Measurements from ENCODE around the gene S100G. TPM values are rescaled to one million over a fixed set of nuclear protein-coding genes. Genes with fewer than 3 reads are reported as not detected.
"Not testable (repeated sequence)": the region's sequence is repeated elsewhere in the genome, so short reads cannot be mapped to it uniquely, and the experiment has no call there.

Gene S100G
- total RNA-seq (not detected), polyA plus RNA-seq (not detected)

DNA sequence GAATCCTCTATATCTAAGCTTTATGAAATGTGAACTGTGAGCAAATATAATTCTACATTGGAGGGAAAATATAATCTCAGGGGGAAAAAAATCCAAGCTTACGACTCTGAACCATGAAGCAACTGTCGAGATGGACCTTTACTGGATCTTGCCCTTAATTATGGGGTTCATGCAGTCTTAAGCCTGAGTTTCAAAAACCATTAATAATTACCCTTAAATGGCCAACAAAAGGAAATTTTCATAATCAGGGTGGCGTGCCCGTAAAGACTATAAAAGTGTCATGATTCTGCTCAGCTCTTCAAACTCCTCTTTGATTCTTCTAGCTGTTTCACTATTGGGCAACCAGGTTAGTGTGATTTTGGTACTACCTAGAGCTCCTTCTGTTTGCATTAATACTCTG lies at the start of gene S100G:
S100G (plus strand) TSS at position 301 of the 400 bp plus-strand sequence. CDS start 849 bp downstream, outside the sequence.
- Mint-ChIP-seq H3K4me1 (no peaks in the 10 kb centered on the region), H3K27me3 (peaks cover 0 to 4% of the 10 kb centered on the region in 2 donors), H3K36me3 (peaks cover 0 to 16% (median 2%) of the 10 kb centered on the region in 3 donors), H3K4me3 (no peak within 1 kb of the TSS), H3K27ac (peak within 1 kb of the TSS in 1 of 8 donors; percentile 31), H3K9me3 (peaks cover 0 to under 1% (median 0%) of the 10 kb centered on the region in 5 donors)
- no peak for DNase-seq
- Histone ChIP-seq H3K4me3 (ENCODE audit: low read length) (no peak within 1 kb of the TSS), H3K9me3 (ENCODE audit: low read length) (no peaks in the 10 kb centered on the region), H3K27ac (ENCODE audit: low read depth, low read length) (no peak within 1 kb of the TSS), H3K36me3 (ENCODE audit: insufficient read depth, low read length) (no peaks in the 10 kb centered on the region), H3K4me1 (ENCODE audit: insufficient read depth, low read length) (no peaks in the 10 kb centered on the region), H3K27me3 (ENCODE audit: insufficient read depth, low read length, poor library complexity, severe bottlenecking) (no peaks in the 10 kb centered on the region)
- ChIA-PET CTCF (no interaction called here), POLR2A (no interaction called here)

DNA sequence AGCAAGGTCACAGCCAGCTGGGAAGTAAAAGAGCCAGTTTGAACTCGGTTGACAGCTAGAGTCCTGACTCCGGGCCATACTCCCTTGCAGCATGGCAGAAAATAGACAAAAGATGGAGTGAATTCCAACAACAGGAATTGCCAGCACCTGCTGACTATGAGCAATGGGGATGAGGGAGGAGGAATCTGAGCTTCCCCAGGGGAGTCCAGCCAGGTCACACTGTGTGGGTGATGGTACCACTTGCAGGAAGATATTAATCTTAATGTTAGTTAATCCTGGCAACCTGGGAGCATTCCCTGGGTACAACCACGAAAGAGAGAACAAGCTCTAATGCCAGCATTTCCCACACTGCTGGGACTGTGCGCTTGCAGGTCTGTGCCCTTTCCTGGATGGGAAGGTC lies 48.1 kb upstream of the S100G start:
- Histone ChIP-seq H3K9me3 (ENCODE audit: low read length) (no peaks in the 10 kb centered on the region), H3K36me3 (ENCODE audit: insufficient read depth, low read length) (no peaks in the 10 kb centered on the region), H3K4me3 (ENCODE audit: low read length) (no peak overlapping the region), H3K4me1 (ENCODE audit: insufficient read depth, low read length) (peaks cover 14% of the 10 kb centered on the region), H3K27ac (ENCODE audit: low read depth, low read length) (no peak overlapping the region), H3K27me3 (ENCODE audit: insufficient read depth, low read length, poor library complexity, severe bottlenecking) (no peaks in the 10 kb centered on the region)
- ChIA-PET POLR2A (interaction anchor here (0.7 kb wide), 1 partner anchor 133 kb away, joined by 5 read pairs; no protein-coding TSS in a partner anchor), CTCF (no interaction called here)
- Mint-ChIP-seq H3K4me1 (peaks cover 7 to 16% (median 14%) of the 10 kb centered on the region in 3 donors), H3K27me3 (peaks cover 0 to 6% of the 10 kb centered on the region in 2 donors), H3K9me3 (no peaks in the 10 kb centered on the region), H3K4me3 (no peak overlapping the region), H3K27ac (no peak overlapping the region), H3K36me3 (peaks cover 0 to 3% (median 3%) of the 10 kb centered on the region in 3 donors)
- no peak for DNase-seq

- H3K9me3 Mint-ChIP-seq; H3K27me3 Mint-ChIP-seq; H3K36me3 ChIP-seq (ENCODE audit: insufficient read depth, low read length); POLR2A ChIA-PET; H3K27me3 ChIP-seq (ENCODE audit: insufficient read depth, low read length, poor library complexity, severe bottlenecking); H3K9me3 ChIP-seq (ENCODE audit: low read length); DNase-seq; CTCF ChIA-PET; H3K36me3 Mint-ChIP-seq; H3K27ac ChIP-seq (ENCODE audit: low read depth, low read length); H3K4me3 ChIP-seq (ENCODE audit: low read length): not testable (repeated sequence)
- peaks cover 21% of the 10 kb centered on the region for H3K4me1 ChIP-seq (ENCODE audit: insufficient read depth, low read length)
- Mint-ChIP-seq H3K27ac (peak overlapping the region in 2 of 8 donors; percentile 50 to 77), H3K4me3 (peak overlapping the region in 1 of 7 donors; percentile 34), H3K4me1 (peaks cover 7 to 16% (median 14%) of the 10 kb centered on the region in 3 donors)
Measured at GRCh38 chrX:16603235-16603634, 46.7 kb upstream of the S100G start.

DNA sequence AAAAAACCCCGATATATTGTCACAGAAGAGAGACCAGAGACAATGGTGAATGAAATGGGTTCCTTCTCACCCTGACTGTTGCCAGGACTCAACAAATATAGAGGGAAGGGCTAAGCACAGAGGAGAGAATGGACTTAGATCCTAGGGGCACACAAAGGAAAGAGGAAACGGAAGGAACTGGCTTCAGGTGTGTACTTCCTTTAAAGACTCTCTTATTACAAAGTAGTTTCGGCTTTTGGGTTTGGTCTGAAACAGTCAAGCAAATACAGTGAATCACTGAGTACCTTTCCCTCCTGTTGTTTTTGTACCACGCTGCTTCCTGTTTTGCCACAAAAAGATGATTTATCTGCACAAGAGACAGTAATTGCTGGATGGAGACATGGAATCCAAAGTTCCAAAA lies 46.1 kb upstream of the S100G start:
- H3K27me3 ChIP-seq (ENCODE audit: insufficient read depth, low read length, poor library complexity, severe bottlenecking), result no peaks in the 10 kb centered on the region
- H3K36me3 ChIP-seq (ENCODE audit: insufficient read depth, low read length), result no peaks in the 10 kb centered on the region
- Mint-ChIP-seq H3K4me1 (peaks cover 7 to 16% (median 14%) of the 10 kb centered on the region in 3 donors), H3K36me3 (peaks cover 0 to 8% (median 2%) of the 10 kb centered on the region in 3 donors), H3K27me3 (peaks cover 0 to 4% of the 10 kb centered on the region in 2 donors), H3K9me3 (no peaks in the 10 kb centered on the region), H3K4me3 (peak overlapping the region in 5 of 7 donors; percentile 34 to 59 (median 48)), H3K27ac (peak overlapping the region; percentile 21 to 90 (median 78))
- no peak for DNase-seq
- H3K4me1 ChIP-seq (ENCODE audit: insufficient read depth, low read length), result peaks cover 21% of the 10 kb centered on the region
- H3K27ac ChIP-seq (ENCODE audit: low read depth, low read length), result no peak overlapping the region
- ChIA-PET POLR2A (no interaction called here), CTCF (no interaction called here)
- H3K9me3 ChIP-seq (ENCODE audit: low read length), result no peaks in the 10 kb centered on the region
- H3K4me3 ChIP-seq (ENCODE audit: low read length), result no peak overlapping the region

DNA sequence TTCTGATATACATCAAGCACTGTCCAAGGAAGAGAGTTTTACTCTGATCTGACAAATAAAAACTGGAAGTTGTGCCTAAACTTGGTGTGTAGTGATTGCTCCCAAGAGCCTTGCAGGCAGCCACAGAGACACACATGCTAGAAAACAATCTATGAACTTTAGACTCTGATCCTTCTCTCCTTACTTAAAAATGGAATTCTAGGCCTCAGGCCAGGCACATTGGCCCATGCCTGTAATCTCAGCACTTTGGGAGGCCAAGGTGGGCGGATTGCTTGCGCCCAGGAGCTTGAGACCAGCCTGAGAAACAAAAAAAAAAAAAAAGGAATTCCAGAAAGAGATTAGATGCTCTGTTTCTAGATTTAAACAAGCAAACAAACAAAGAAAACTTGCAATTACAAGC lies 45.6 kb upstream of the S100G start:
- Mint-ChIP-seq H3K4me3 (peak overlapping the region in 1 of 7 donors; percentile 42), H3K9me3 (no peaks in the 10 kb centered on the region), H3K27me3 (peaks cover 0 to 4% of the 10 kb centered on the region in 2 donors), H3K27ac (peak overlapping the region in 6 of 8 donors; percentile 68 to 90 (median 79)), H3K4me1 (peaks cover 7 to 16% (median 14%) of the 10 kb centered on the region in 3 donors), H3K36me3 (peaks cover 0 to 8% (median 2%) of the 10 kb centered on the region in 3 donors)
- CTCF ChIA-PET, result no interaction called here
- POLR2A ChIA-PET, result no interaction called here
- no peak for DNase-seq
- Histone ChIP-seq H3K27ac (ENCODE audit: low read depth, low read length) (no peak overlapping the region), H3K9me3 (ENCODE audit: low read length) (no peaks in the 10 kb centered on the region), H3K36me3 (ENCODE audit: insufficient read depth, low read length) (no peaks in the 10 kb centered on the region), H3K27me3 (ENCODE audit: insufficient read depth, low read length, poor library complexity, severe bottlenecking) (no peaks in the 10 kb centered on the region), H3K4me1 (ENCODE audit: insufficient read depth, low read length) (peaks cover 21% of the 10 kb centered on the region), H3K4me3 (ENCODE audit: low read length) (no peak overlapping the region)

DNA sequence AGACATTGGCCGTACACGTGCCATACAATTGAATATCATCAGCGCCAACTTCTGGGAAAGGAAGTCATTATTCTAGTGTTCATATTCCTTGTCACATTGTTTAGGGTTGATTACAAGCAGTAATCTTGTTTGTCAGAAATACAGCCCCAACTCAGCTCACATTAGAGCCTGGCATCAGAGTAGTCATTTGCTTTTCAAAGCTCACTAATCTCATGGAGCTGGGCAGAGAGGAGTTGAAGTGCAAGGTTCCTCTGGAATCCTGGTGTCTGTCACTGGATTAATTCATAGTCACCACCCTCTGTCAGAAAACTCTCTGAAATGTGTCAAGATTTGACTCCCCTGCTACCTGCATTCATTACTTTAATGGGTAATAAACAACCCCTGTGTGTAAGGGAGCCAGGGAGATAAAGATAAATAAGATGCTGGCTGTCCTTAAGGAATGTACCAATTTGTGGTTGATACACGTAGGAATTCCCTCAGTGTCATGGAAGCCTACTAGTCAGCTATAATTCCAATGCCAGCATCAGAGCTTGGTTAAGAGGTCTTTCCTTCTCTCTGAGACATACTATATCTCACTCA lies 43.7 kb upstream of the S100G start:
- Histone ChIP-seq H3K4me3 (ENCODE audit: low read length) (no peak overlapping the region), H3K27me3 (ENCODE audit: insufficient read depth, low read length, poor library complexity, severe bottlenecking) (no peaks in the 10 kb centered on the region), H3K9me3 (ENCODE audit: low read length) (no peaks in the 10 kb centered on the region), H3K36me3 (ENCODE audit: insufficient read depth, low read length) (no peaks in the 10 kb centered on the region), H3K4me1 (ENCODE audit: insufficient read depth, low read length) (peaks cover 21% of the 10 kb centered on the region), H3K27ac (ENCODE audit: low read depth, low read length) (no peak overlapping the region)
- Mint-ChIP-seq H3K4me3 (no peak overlapping the region), H3K36me3 (peaks cover 4 to 13% (median 5%) of the 10 kb centered on the region in 3 donors), H3K9me3 (no peaks in the 10 kb centered on the region), H3K27ac (no peak overlapping the region), H3K27me3 (peaks cover 0 to 4% of the 10 kb centered on the region in 2 donors), H3K4me1 (peaks cover 7 to 16% (median 14%) of the 10 kb centered on the region in 3 donors)
- ChIA-PET POLR2A (no interaction called here), CTCF (no interaction called here)
- no peak for DNase-seq

DNA sequence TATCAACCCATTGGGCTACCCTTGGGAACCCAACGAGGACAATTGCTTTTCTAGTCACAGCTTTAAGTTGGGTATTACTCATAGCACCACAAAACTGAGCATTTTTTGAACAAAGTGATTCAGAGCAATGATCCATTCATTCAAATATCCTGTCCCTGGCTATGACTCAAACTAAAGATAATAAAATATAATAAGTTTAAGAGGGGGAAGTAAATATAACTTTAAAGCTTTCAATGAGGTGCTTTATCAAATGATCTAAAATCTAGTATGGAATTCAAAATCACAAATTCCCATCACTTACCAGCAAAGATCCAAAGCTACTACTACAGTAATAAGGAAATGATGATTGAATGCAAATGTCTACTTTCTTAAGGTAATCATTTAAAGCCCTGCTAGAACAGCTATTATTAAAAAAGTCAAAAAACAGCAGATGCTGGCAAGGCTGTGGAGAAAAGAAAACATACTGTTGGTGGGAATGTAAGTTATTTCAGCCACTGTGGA lies 39.8 kb upstream of the S100G start:
- Histone ChIP-seq H3K4me1 (ENCODE audit: insufficient read depth, low read length) (peaks cover 8% of the 10 kb centered on the region), H3K36me3 (ENCODE audit: insufficient read depth, low read length) (no peaks in the 10 kb centered on the region), H3K4me3 (ENCODE audit: low read length) (no peak overlapping the region), H3K9me3 (ENCODE audit: low read length) (no peaks in the 10 kb centered on the region), H3K27me3 (ENCODE audit: insufficient read depth, low read length, poor library complexity, severe bottlenecking) (no peaks in the 10 kb centered on the region), H3K27ac (ENCODE audit: low read depth, low read length) (no peak overlapping the region)
- Mint-ChIP-seq H3K27ac (no peak overlapping the region), H3K27me3 (peaks cover 0 to 1% of the 10 kb centered on the region in 2 donors), H3K9me3 (no peaks in the 10 kb centered on the region), H3K36me3 (peaks cover 5 to 27% (median 14%) of the 10 kb centered on the region in 3 donors), H3K4me1 (peaks cover 0 to 2% (median under 1%) of the 10 kb centered on the region in 3 donors), H3K4me3 (no peak overlapping the region)
- ChIA-PET POLR2A (no interaction called here), CTCF (no interaction called here)
- no peak for DNase-seq

DNA sequence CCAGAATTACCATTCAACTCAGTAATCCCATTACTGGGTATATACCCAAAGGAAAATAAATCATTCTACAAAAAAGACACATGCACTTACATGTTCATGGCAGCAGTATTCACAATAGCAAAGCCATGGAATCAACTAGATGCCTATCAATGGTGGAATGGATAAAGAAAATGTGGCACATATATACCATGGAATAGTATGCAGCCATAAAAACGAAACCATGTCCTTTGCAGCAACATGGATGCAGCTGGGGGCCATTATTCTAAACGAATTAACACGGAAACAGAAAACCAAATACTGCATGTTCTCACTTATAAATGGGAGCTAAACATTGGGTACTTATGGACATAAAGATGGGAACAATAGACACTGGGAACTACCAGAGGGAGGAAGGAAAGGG lies 39.3 kb upstream of the S100G start:
- DNase-seq; H3K4me3 ChIP-seq (ENCODE audit: low read length); POLR2A ChIA-PET; H3K27ac Mint-ChIP-seq; H3K9me3 ChIP-seq (ENCODE audit: low read length); H3K4me1 Mint-ChIP-seq; H3K4me3 Mint-ChIP-seq; H3K27me3 ChIP-seq (ENCODE audit: insufficient read depth, low read length, poor library complexity, severe bottlenecking); CTCF ChIA-PET; H3K27me3 Mint-ChIP-seq; H3K4me1 ChIP-seq (ENCODE audit: insufficient read depth, low read length); H3K27ac ChIP-seq (ENCODE audit: low read depth, low read length); H3K36me3 ChIP-seq (ENCODE audit: insufficient read depth, low read length); H3K9me3 Mint-ChIP-seq: not testable (repeated sequence)
- peaks cover 5 to 27% (median 14%) of the 10 kb centered on the region in 3 donors for H3K36me3 Mint-ChIP-seq
